Fibroblast of the conjunctiva (primary cell): ENCODE results near the gene PCNX4.
"Not testable (repeated sequence)": the region's sequence is repeated elsewhere in the genome, so short reads cannot be mapped to it uniquely, and the experiment has no call there.

ENCODE experiments used
- DNase-seq: peaks from one replicate; pipeline ENCODE4 v3.0.0-alpha.2; 2010; ENCODE audit warnings: low read depth

PCNX4 gene

DNA sequence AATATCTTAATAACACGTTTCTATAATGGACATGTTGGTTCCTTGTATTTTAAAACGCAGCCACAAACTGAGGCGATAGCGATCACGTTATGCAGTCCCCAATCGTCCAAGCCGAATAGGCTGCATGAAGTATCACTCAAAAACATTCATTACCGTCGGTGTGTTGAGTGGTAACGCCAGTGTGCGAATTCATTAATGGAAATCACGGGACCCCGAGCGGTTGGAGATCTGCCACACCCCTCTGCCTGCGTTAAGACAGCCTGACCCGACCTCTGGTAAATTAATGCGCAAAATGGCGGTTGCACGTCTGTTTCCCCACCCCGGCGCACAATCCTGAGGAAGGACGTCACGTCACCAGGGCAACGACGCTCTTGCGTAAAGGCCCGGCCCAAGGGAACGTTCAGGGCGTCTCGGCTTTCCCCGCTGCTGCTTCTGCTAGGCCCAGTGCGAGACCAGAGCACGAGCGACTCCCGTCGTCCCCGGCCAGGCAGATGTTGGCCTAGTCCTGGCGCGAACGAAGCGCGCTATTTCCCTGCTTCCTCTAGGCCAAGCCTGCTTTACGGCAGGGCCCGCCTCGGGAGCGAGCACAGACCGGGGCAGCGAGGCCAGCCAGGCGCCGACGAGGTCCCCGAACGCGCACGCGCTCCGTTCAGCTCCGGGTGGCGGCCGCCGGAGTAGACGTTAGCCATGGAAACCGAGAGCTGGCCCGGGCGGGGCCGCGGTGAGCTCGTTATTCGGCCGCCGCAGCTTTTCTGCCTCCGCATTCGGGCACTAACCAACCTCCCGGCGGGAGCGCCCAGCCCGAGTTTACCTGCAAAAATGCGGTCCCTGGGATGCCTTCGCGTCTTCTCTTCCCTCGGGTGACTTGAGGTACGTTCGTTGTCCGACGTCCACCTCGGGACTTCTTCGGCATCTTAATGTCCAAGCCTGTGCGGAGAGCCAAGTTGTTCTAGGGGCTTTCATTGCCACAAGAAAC lies at the start of gene PCNX4:
TSS of gene PCNX4 (plus strand) at position 374 of the 976 bp plus-strand sequence. CDS start 15,716 bp downstream, outside the sequence.
- DNase-seq, result peak; percentile 99

DNA sequence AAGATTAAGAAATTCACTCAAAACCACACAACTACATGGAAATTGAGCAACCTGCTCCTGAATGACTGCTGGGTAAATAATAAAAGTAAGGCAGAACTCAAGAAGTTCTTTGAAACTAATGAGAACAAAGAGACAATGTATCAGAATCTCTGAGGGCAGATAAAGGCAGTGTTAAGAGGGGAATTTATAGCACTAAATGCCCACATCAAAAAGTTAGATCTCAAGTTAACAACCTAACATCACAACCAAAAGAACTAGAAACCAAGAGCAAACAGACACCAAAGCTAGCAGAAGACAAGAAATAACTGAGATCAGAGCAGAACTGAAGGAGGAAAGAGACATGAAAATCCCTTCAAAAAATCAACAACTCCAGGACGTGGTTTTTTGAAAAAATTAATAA lies 43.7 kb upstream of the PCNX4 start:
- not testable (repeated sequence) for DNase-seq

- DNase-seq, result peak; percentile 13
These were observed 40.0 kb upstream of the PCNX4 start for GRCh38 chr14:60051721-60052221.

DNA sequence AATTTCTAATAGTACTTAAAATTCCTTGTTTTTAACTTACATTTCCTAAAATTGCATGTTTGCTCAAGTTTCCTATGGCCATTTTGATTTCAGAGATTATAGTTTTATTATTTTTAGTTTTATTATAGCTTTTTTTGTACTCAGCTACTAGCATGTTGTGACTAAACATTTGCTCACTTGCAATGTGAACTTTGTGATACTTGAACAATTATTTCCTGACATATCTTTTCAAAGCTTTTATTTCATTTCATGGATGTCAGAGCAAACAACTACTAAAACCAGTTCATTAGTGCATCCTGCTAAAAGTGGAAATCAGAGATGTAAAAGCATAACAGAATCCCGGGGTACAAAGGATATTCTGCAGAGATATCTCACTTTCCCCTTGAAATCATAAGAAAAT lies 33.6 kb upstream of the PCNX4 start:
- DNase-seq, result no peak

DNA sequence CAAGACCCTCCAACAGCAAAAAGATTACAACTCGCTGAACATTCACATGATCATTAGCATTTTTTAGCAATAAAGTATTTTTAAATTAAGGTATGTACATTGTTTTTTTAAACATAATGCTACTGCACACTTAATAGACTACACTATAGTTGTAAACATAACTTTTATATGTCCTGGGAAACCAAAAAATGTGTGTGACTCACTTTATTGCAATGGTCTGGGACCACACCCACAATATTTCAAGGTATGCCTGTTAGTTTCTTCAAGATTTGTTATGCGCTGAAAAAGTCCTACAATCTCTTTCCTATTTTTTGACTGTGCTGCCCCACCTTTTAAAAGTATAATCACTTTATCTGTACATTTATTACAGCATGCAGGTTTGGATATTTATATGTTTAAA lies 30.4 kb upstream of the PCNX4 start:
- DNase-seq, result no peak

DNA sequence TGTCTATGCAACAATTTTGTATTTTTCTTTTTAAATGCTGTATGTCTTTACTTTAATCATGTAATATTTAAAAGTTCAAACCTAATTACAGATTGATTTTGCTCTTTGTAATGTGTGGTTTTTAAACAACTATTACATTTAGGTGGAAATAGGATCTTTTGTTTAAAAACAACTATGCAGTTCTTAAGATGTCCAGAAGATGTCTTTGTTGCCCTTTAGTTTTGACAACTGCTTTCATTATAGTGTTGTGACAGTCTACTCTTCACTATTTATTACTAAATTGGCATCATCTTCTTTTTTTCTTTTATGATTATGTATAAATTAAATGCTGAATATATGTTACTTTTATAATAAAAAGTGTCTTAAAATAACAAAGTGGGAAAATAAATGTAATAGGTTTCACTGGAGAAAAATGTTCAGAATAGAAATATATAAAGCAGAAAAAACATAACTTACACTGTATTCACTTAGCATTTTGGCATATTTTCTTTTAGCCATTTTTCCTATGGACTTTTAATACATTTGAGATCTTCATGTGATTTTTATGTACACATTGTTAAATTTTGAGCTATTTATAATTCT lies 27.1 kb upstream of the PCNX4 start:
- peak; percentile 22 for DNase-seq

- no peak for DNase-seq
These were observed 23.8 kb upstream of the PCNX4 start for GRCh38 chr14:60067882-60068281.

DNA sequence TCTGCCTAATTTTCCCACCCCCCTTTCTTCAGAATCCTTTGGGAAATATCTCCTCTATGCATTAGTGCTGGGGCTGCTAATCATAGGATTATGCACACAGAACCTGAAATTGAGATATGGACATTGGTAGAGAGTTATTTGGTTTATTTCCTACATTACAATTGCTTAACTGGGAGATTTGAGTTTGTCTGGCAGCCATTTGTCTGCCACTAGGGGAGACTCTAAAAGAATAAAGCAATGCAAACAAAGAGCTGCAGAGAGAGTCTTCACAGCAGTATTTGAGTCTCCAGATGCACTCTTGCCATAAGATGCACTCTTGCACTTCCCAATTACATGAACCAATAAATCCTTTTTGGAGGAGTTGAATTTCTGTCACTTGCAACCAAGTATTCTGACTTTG lies 12.0 kb upstream of the PCNX4 start:
- DNase-seq, result no peak

- peak; percentile 34 for DNase-seq
These were observed 6.6 kb upstream of the PCNX4 start for GRCh38 chr14:60085085-60085484.

GRCh38 chr14:60085693-60086092 lies 6.0 kb upstream of the PCNX4 start:
- DNase-seq, result no peak

DNA sequence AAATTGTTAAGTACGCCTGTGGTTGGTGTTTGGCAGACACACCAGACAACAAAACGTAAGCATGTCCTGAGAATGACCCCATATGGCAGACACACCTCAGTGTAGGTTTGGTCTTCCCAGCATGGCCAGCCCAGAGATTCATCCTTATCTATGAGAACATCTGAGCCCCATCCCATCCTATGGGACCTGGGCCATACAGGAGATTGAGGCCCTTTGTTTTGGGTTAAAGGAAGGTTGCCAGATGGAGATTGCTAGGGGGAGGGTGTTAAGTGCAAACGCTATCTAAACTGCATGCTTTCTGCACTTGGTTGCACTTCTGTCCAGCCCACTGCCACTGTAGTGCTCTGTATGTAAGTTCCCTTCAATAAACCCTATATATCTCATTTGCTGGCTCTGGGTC lies 4.1 kb upstream of the PCNX4 start:
- DNase-seq, result no peak

GRCh38 chr14:60089221-60089620 lies 2.5 kb upstream of the PCNX4 start:
- no peak for DNase-seq

GRCh38 chr14:60090864-60091519 lies 731 bp upstream of the PCNX4 start:
- peak; percentile 55 for DNase-seq

DNA sequence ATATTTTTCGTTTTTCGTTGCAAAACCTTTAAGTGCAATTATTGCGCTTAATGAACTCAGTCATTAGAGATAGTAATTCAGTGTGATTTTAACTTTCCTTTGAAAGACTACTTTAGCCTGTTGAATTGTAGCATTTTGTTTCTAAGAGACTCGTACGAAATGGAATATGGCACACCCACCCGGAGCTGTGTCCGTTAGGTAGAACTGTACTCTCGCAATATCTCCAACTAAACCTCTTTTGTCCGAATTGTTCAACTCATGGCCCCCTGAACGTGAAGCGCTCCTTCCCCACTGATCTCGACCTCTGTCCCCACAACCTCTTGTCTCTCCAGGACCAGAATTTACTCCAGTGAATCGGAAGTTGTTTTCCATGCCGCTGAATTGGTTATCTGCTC lies 800 bp downstream of the PCNX4 start:
- no peak for DNase-seq

- DNase-seq, result no peak
These were observed 1.4 kb downstream of the PCNX4 start for GRCh38 chr14:60093080-60093479.

DNA sequence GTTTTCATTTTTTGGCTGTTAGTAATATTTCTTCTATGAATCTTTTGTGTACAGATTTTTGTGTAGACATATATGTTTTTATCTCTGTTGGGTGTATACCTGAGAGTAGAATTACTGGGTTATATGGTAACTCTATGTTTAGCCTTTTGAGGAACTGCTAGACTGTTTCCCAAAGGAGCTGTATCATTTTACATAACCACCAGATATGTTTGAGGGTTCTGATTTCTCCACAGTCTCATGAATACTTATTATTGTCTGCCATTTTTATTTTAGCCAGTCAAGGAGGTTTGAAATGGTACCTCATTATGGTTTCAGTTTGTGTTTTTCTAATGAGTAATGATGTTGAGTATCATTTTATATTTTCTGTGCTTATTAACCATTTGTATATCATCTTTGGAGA lies 1.9 kb downstream of the PCNX4 start:
- no peak for DNase-seq

DNA sequence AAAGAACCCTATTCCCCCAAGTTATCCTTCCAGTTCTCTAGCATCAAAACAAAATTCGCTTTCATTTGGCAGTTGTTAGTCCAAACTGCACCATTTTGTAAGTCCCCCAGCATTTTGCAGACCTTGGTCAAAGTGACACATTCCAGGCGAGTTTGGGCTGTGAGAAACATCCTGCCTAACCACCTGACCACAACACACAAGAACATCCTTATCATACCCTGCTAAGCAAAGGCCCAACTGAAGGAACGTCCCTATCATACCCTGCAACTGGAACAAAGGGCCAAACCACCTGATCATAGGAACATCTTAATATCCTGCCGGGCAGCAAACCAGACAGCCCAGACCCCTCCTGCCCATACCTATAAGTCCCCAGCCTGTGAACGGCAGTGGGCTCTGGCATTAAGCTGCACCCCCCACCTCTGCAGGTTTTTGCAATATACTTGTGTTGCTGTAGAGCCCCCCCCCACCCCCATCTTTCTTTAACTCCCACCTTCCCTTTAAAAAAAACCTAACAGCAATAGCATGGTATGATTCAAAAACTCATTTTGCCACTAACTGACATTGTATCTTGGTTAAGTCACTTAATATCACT lies 2.7 kb downstream of the PCNX4 start:
- no peak for DNase-seq

GRCh38 chr14:60095231-60095630 lies 3.5 kb downstream of the PCNX4 start:
- no peak for DNase-seq

DNA sequence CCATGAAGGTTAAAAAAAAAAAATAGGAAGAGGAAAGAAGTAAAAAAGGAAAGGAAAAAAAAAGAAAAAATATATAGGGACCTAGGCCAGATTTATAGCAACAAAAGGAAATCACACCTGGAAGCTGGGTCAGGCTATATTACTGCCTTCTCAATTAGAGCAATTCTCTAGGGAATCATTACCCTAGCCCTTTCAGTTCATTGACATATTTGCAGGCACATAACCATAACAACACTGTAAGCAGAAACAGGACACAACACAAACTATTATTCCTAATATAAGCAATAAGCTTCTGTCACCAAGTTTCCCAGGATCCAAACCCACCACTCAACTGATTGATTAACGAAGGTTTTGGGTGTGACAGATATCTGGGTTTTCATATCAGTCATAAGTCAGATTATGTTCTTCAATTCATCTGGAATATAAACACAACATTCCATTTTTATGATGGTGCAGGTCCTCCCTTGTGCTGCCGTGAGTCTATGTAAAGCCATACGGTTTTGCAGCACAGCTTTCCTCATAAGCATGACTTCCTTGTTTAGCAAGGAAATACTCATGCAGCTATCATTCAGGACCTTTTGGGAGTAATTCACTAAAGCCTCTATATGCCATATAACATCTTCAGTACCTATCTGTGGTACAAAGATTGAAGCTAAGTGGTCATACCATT lies 4.2 kb downstream of the PCNX4 start:
- no peak for DNase-seq

- no peak for DNase-seq
These were observed 6.3 kb downstream of the PCNX4 start for GRCh38 chr14:60097974-60098373.

DNA sequence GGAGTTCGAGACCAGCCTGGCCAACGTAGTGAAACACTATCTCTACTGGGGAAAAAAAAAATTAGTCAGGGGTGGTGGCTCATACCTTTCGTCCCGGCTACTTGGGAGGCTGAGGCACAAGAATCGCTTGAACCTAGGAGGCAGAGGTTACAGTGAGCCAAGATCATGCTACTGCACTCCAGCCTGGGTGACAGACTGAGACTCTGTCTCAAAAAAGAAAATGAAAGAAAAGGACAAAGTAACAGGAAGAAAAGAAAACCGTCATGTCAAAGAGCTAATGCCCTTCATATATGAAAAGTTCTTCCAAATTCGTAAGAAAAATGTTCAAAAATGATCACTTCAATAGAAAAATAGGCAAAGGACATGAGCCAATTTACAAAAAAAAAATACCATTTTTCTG lies 8.1 kb downstream of the PCNX4 start:
- DNase-seq, result not testable (repeated sequence)

- DNase-seq, result no peak
These were observed 10.1 kb downstream of the PCNX4 start for GRCh38 chr14:60101786-60102185.
